PFSK-1 (cell line): Measurements from ENCODE around the gene BCL11B.

ENCODE experiments used
- FOXP2 ChIP-seq: optimal IDR thresholded peaks from 2 replicates; pipeline ENCODE3; 2011; ENCODE audit warnings: borderline replicate concordance, control low read depth, inconsistent platforms; ENCODE audit not compliant: insufficient read depth; ENCODE audit errors: extremely low read length, extremely low read depth
- POLR2AphosphoS5 ChIP-seq: IDR thresholded peaks from 2 replicates; pipeline ENCODE4 v1.6.1; 2012; ENCODE audit warnings: low read depth, mild to moderate bottlenecking, control low read depth, low read length, moderate library complexity
- SIN3A ChIP-seq: IDR thresholded peaks from 2 replicates; pipeline ENCODE4 v1.6.1; 2012; ENCODE audit warnings: mild to moderate bottlenecking, low read length, moderate library complexity, borderline replicate concordance; ENCODE audit not compliant: insufficient read depth
- TAF1 ChIP-seq: IDR thresholded peaks from 2 replicates; pipeline ENCODE4 v1.6.1; 2012; ENCODE audit warnings: low read length, control low read depth, borderline replicate concordance; ENCODE audit not compliant: insufficient read depth
- TF ChIP-seq, protein P1 (sequence below), 2 experiments: IDR thresholded peaks; 2 replicates each; pipeline versions ENCODE4 v1.6.1 to v1.8.0; 2011 to 2012; ENCODE audit warnings: low read depth in 2 of 2, low read length in 2 of 2, control low read depth in 1 of 2, inconsistent platforms in 1 of 2, mild to moderate bottlenecking in 1 of 2, moderate library complexity in 1 of 2; ENCODE audit not compliant: insufficient read depth in 1 of 2

Gene BCL11B

DNA sequence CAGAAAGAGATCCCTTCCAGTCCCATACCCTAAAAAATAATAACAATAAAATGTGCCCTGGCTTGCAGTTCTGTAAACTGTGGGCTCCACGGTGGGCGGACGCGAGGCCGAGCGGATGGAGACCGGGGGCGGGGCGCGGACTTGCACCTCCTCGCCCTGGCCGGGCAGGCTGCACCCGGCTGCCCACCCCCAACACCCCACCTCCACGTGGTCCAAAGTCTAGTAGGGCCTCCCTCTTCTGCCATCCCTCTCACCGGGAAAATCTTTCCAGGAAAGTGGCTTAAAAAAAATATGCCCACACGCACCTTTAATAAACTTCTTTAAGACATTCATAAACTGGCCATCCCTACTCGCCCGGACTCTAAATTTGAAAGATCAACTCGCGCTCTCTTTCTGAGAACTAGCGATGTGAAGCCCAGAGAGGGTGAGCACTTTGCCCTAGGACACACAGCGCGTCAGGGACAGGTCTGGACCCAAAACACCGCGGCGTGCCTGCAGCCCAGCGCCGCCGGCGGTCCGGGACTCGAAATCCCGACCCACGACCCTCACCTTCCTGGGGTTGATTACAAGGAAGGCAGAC, 1.9 kb upstream of the BCL11B start:
- TF ChIP-seq POLR2AphosphoS5 (no peak), FOXP2 (no peak), SIN3A (no peak), TAF1 (no peak)
- TF ChIP-seq, protein P1, sequence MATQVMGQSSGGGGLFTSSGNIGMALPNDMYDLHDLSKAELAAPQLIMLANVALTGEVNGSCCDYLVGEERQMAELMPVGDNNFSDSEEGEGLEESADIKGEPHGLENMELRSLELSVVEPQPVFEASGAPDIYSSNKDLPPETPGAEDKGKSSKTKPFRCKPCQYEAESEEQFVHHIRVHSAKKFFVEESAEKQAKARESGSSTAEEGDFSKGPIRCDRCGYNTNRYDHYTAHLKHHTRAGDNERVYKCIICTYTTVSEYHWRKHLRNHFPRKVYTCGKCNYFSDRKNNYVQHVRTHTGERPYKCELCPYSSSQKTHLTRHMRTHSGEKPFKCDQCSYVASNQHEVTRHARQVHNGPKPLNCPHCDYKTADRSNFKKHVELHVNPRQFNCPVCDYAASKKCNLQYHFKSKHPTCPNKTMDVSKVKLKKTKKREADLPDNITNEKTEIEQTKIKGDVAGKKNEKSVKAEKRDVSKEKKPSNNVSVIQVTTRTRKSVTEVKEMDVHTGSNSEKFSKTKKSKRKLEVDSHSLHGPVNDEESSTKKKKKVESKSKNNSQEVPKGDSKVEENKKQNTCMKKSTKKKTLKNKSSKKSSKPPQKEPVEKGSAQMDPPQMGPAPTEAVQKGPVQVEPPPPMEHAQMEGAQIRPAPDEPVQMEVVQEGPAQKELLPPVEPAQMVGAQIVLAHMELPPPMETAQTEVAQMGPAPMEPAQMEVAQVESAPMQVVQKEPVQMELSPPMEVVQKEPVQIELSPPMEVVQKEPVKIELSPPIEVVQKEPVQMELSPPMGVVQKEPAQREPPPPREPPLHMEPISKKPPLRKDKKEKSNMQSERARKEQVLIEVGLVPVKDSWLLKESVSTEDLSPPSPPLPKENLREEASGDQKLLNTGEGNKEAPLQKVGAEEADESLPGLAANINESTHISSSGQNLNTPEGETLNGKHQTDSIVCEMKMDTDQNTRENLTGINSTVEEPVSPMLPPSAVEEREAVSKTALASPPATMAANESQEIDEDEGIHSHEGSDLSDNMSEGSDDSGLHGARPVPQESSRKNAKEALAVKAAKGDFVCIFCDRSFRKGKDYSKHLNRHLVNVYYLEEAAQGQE (IDR thresholded peaks at IDR 0.05; ENCODE audit: insufficient read depth in 1 of 2, low read depth in 2 of 2, low read length in 2 of 2): no peak

DNA sequence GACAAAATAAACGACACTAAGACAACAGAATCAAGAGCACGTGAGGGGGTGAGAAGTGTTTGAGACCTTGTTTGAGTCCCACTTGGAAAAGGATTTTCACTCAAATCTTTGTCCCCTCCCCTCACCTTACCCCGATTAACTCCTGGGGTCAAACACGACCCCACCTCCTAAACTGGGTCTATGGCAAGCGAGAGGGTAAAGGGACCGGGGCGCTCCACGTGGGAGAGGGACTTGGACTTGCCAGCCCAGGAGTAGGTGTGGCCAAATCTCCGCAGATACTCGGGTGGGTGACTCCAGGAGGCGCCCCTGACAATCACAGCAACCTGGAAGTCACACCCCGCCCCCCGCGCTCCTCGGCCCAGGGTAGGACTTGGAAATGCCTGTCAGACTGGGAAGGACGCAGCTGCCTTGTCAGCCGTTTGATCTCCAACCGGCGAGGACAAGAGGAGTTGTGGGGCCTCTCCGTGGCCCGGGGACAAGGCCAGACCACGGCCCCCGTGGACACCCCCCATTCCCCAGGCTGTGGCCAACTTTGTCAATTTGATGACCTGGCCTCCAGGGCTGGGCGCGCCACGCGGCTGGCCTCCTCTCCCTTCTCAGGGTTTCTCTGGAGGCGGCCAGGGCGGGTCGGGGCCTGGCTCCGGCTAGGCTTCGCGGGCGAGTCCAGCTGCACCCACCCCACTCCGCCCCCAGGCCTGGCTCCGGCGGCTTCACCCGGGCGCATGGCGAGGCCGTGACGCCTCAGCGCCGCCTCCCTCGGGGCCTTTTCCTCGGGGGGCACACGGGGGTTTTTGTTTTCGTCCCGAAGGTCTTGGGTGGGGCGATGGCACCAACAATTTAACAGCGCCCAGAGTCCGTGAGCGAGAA, 1.1 kb upstream of the BCL11B start:
- no peak for TF ChIP-seq SIN3A
- no peak for TF ChIP-seq POLR2AphosphoS5
- no peak for TF ChIP-seq TAF1
- TF ChIP-seq, protein P1 (IDR thresholded peaks at IDR 0.05; ENCODE audit: insufficient read depth in 1 of 2, low read depth in 2 of 2, low read length in 2 of 2): no peak
- TF ChIP-seq FOXP2: no peak

DNA sequence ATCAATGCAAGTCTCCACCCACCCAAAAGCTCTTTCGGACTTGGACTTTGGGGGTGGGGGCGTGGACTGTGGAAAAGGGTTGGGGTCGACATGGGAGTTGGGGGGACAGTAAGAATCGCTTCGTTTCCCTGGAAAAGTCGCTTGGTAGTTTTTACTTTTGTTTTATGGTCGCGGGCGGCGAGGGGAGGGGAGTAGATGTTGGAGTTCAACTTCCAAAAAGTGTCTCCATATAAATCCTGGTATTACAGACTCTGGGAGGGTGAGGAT, 568 bp upstream of the BCL11B start:
- TF ChIP-seq SIN3A: no peak
- TF ChIP-seq FOXP2: no peak
- TF ChIP-seq, protein P1 (IDR thresholded peaks at IDR 0.05; ENCODE audit: insufficient read depth in 1 of 2, low read depth in 2 of 2, low read length in 2 of 2): no peak
- TF ChIP-seq TAF1: no peak
- TF ChIP-seq POLR2AphosphoS5: no peak

DNA sequence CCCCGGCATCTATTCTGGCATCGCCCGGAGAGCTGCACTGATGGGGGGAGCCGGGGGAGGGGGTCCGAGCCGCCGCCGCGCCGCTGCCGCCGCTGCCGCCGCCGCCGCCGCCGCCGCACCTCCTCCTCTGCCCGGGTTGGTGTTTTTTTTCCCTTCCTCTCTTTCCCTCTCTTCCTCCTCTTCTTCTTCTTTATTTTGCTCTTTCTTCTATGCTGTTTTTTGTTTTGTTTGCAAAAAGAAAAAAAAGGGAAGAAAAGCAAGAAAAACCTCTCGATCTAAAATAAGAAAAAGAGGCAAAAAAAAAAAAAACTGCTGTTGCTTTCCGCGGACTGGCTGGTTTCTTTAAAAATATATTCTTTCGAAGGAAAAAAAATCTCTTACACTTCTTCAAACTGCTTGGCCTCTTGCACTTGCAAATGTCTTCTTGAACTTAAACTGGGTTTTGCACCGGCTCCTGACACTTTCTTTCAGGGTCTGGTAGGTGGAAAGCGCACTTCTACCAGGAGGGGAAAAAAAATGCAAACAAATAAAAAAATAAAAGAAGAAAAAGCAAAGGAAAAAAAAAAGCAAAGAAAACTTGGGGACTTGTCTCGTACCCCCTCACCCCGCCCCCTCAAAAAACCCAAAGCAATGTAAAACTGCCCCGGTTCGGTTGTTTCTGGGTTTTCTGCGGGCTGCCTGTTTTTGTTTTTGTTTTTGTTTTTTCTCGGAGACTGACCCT, 616 bp downstream of the BCL11B start:
- TF ChIP-seq POLR2AphosphoS5 (no peak), TAF1 (no peak), SIN3A (no peak)
- TF ChIP-seq, protein P1 (IDR thresholded peaks at IDR 0.05; ENCODE audit: insufficient read depth in 1 of 2, low read depth in 2 of 2, low read length in 2 of 2): no peak
